GM23338 (cell line): Measurements from ENCODE around the gene DENND2A. TPM values are rescaled to one million over a fixed set of nuclear protein-coding genes. Genes with fewer than 3 reads are reported as not detected.

Experiments used
- ATAC-seq: fragments of 200-7000 bp; cut with Tn5 transposase; 3 replicates; pipeline ENCODE4 v1.9.1; 2020
- DNase-seq: peaks from one replicate; pipeline ENCODE4 v3.0.0-alpha.2; 2015; ENCODE audit warnings: low spot score
- H2AFZ ChIP-seq: fragments of 200-600 bp; sonication (generic); 2 replicates; pipeline ENCODE4 v1.8.0; 2016; ENCODE audit warnings: antibody characterized with exemption, mild to moderate bottlenecking, moderate library complexity
- H3F3A ChIP-seq: fragments of 200-600 bp; sonication (generic); replicated peaks from 2 replicates; pipeline ENCODE4 v1.8.0; 2017; ENCODE audit warnings: antibody characterized with exemption, mixed run types, low read depth
- H3K27ac ChIP-seq: fragments of 200-600 bp; sonication (generic); 2 replicates; pipeline ENCODE4 v1.6.1; 2016; ENCODE audit warnings: low read depth
- H3K27me3 ChIP-seq: fragments of 200-600 bp; sonication (generic); 2 replicates; pipeline ENCODE4 v1.8.0; 2016; ENCODE audit warnings: mild to moderate bottlenecking, mixed run types, moderate library complexity; ENCODE audit not compliant: insufficient read depth
- H3K36me3 ChIP-seq: fragments of 200-600 bp; sonication (generic); 2 replicates; pipeline ENCODE4 v1.8.0; 2016; ENCODE audit warnings: mild to moderate bottlenecking; ENCODE audit not compliant: insufficient read depth
- H3K4me1 ChIP-seq: fragments of 200-600 bp; sonication (generic); 2 replicates; pipeline ENCODE4 v1.8.0; 2016; ENCODE audit warnings: mild to moderate bottlenecking, moderate library complexity; ENCODE audit not compliant: insufficient read depth
- H3K4me2 ChIP-seq: fragments of 200-600 bp; sonication (generic); 2 replicates; pipeline ENCODE4 v1.7.1; 2017; ENCODE audit warnings: mixed run types
- H3K4me3 ChIP-seq: fragments of 200-600 bp; sonication (generic); 2 replicates; pipeline ENCODE4 v1.6.1; 2016; ENCODE audit warnings: mixed run types
- H3K79me2 ChIP-seq: fragments of 200-600 bp; sonication (generic); replicated peaks from 2 replicates; pipeline ENCODE4 v1.8.0; 2017; ENCODE audit warnings: mild to moderate bottlenecking; ENCODE audit not compliant: insufficient read depth
- H3K9me2 ChIP-seq: fragments of 200-600 bp; sonication (generic); 2 replicates; pipeline ENCODE4 v1.8.0; 2017; ENCODE audit not compliant: insufficient read depth
- H4K20me1 ChIP-seq: fragments of 200-600 bp; sonication (generic); replicated peaks from 2 replicates; pipeline ENCODE4 v1.8.0; 2017; ENCODE audit warnings: mild to moderate bottlenecking; ENCODE audit not compliant: insufficient read depth
- H3K27ac Mint-ChIP-seq: 2 replicates; pipeline ENCODE4 v1.8.0; 2020; ENCODE audit warnings: inconsistent platforms, mild to moderate bottlenecking, moderate library complexity, mixed read lengths
- H3K27me3 Mint-ChIP-seq: 3 replicates; pipeline ENCODE4 v1.8.0; 2022; ENCODE audit warnings: low read depth, mild to moderate bottlenecking, moderate library complexity, mixed read lengths, inconsistent platforms; ENCODE audit not compliant: insufficient read depth, poor library complexity
- H3K36me3 Mint-ChIP-seq: 3 replicates; pipeline ENCODE4 v1.8.0; 2021; ENCODE audit warnings: low read depth, mild to moderate bottlenecking, inconsistent platforms, moderate library complexity, mixed read lengths
- H3K4me1 Mint-ChIP-seq: 3 replicates; pipeline ENCODE4 v1.8.0; 2020; ENCODE audit warnings: mild to moderate bottlenecking, inconsistent platforms, mixed read lengths
- H3K4me3 Mint-ChIP-seq: 3 replicates; pipeline ENCODE4 v1.8.0; 2021; ENCODE audit warnings: moderate library complexity, mild to moderate bottlenecking, inconsistent platforms, mixed read lengths
- H3K9me3 Mint-ChIP-seq: 3 replicates; pipeline ENCODE4 v1.8.0; 2020; ENCODE audit warnings: moderate library complexity, mild to moderate bottlenecking, inconsistent platforms, mixed read lengths
- CREB1 ChIP-seq: fragments of 250-450 bp; sonication (Bioruptor Pico); IDR thresholded peaks from 2 replicates; pipeline ENCODE4 v1.5.0; 2020; ENCODE audit warnings: low read depth, mild to moderate bottlenecking, moderate library complexity
- CTCF ChIP-seq, 2 experiments: fragments of 200-600 bp in 1 of 2; sonication (generic) in 1 of 2; conservative IDR thresholded peaks; 2 replicates each; pipeline versions ENCODE4 v1.5.1 to v1.6.1; 2016 to 2017; ENCODE audit warnings: antibody characterized with exemption in 2 of 2, low read depth in 2 of 2, mild to moderate bottlenecking in 2 of 2, moderate library complexity in 1 of 2
- ETS1 ChIP-seq: IDR thresholded peaks from 2 replicates; pipeline ENCODE4 v1.6.1; 2016; ENCODE audit warnings: antibody characterized with exemption
- EZH2 ChIP-seq: fragments of 200-600 bp; sonication (generic); IDR thresholded peaks from one replicate; pipeline ENCODE4 v1.8.0; 2017; ENCODE audit warnings: antibody characterized with exemption, mild to moderate bottlenecking, low read depth; ENCODE audit not compliant: unreplicated experiment
- EZH2phosphoT487 ChIP-seq: fragments of 200-600 bp; sonication (generic); IDR thresholded peaks from one replicate; pipeline ENCODE4 v1.8.1; 2018; ENCODE audit warnings: antibody characterized with exemption; ENCODE audit not compliant: unreplicated experiment
- JUNB ChIP-seq: IDR thresholded peaks from one replicate; pipeline ENCODE4 v1.6.1; 2016; ENCODE audit warnings: antibody characterized with exemption; ENCODE audit not compliant: unreplicated experiment
- NANOG ChIP-seq: IDR thresholded peaks from 2 replicates; pipeline ENCODE4 v1.6.1; 2016; ENCODE audit warnings: antibody characterized with exemption, borderline replicate concordance
- POLR2AphosphoS5 ChIP-seq: IDR thresholded peaks from 2 replicates; pipeline ENCODE4 v1.6.1; 2016; ENCODE audit warnings: antibody characterized with exemption, low read depth
- REST ChIP-seq: IDR thresholded peaks from one replicate; pipeline ENCODE4 v1.6.1; 2018; ENCODE audit warnings: antibody characterized with exemption; ENCODE audit not compliant: unreplicated experiment
- STAT1 ChIP-seq: IDR thresholded peaks from one replicate; pipeline ENCODE4 v1.6.1; 2016; ENCODE audit warnings: antibody characterized with exemption; ENCODE audit not compliant: unreplicated experiment
- ZNF114 ChIP-seq: fragments of 250-450 bp; sonication (Bioruptor Pico); IDR thresholded peaks from 2 replicates; pipeline ENCODE4 v1.5.0; 2020; ENCODE audit warnings: mild to moderate bottlenecking, moderate library complexity
- ZNF331 ChIP-seq: fragments of 250-450 bp; sonication (Bioruptor Pico); IDR thresholded peaks from 2 replicates; pipeline ENCODE4 v1.5.0; 2020; ENCODE audit warnings: low read depth, mild to moderate bottlenecking, moderate library complexity
- polyA plus RNA-seq: library from polyadenylated mRNA; unstranded; fragments of >200 nt; fragmentation: Nextera tagmentation; extraction: Ambion mirVana; gene quantifications from 2 replicates; pipeline ENCODE4 v1.2.1, GENCODE V29; 2016
- total RNA-seq: library from RNA; depleted of rRNA; stranded (reverse); fragments of >200 nt; shearing (Covaris generic); gene quantifications from 2 replicates; pipeline ENCODE4 v1.2.3, GENCODE V29; 2014

The DENND2A gene
- total and polyA plus RNA-seq, 2 experiments from 2014 or later, result 1.7 to 5.6 TPM

GRCh38 chr7:140541513-140542227 lies 98.9 kb downstream of the DENND2A start:
- Histone ChIP-seq H3K27me3 (no peaks in the 10 kb centered on the region), H3K27ac (peak overlapping the region; percentile 100), H3K9me2 (no peaks in the 10 kb centered on the region), H3F3A (peaks cover 18% of the 10 kb centered on the region), H3K36me3 (no peaks in the 10 kb centered on the region), H3K4me2 (peak overlapping the region; percentile 69), H3K4me1 (peaks cover 26% of the 10 kb centered on the region), H2AFZ (peak overlapping the region; percentile 80), H3K4me3 (peak overlapping the region; percentile 39), H4K20me1 (no peaks in the 10 kb centered on the region), H3K79me2 (no peaks in the 10 kb centered on the region)
- peaks cover 4% of the 10 kb centered on the region; the same call in 1 of the 3 replicates for H3K36me3 Mint-ChIP-seq
- H3K4me3 Mint-ChIP-seq, result peak overlapping the region; percentile 72
- H3K9me3 Mint-ChIP-seq, result no peaks in the 10 kb centered on the region
- H3K4me1 Mint-ChIP-seq, result peaks cover 35% of the 10 kb centered on the region
- H3K27me3 Mint-ChIP-seq, result peaks cover 16% of the 10 kb centered on the region
- DNase-seq, result peak; percentile 96
- TF ChIP-seq EZH2 (no peak), POLR2AphosphoS5 (peak; percentile 64), STAT1 (no peak), JUNB (no peak), REST (peak; percentile 19), ZNF331 (no peak), ETS1 (no peak), CREB1 (no peak; the same call in 1 of the 2 replicates), ZNF114 (no peak), CTCF (conservative IDR thresholded peaks at IDR 0.05; ENCODE audit: low read depth in 2 of 2) (no peak; a peak in 1 of 4 replicates), EZH2phosphoT487 (no peak), NANOG (peak; percentile 7; the same call in 1 of the 2 replicates)
- peak overlapping the region; percentile 99 for H3K27ac Mint-ChIP-seq
- ATAC-seq, result peak; percentile 91
